ENCODE results near the gene CCNA2.

CCNA2 gene

GRCh38 chr4:121771869-121772268, 51.8 kb downstream of the CCNA2 start:
- no peak for DNase-seq

- no peak for DNase-seq
Observed at GRCh38 chr4:121769341-121769740, 54.3 kb downstream of the CCNA2 start.

- DNase-seq = no peak
Observed at GRCh38 chr4:121767166-121767565, 56.5 kb downstream of the CCNA2 start.

Data from NCI-H1417 (cell line).